GM18517 (cell line): Measurements from ENCODE around the gene ZNRF4.
"Not testable (repeated sequence)": the region's sequence is repeated elsewhere in the genome, so short reads cannot be mapped to it uniquely, and the experiment has no call there.

Source experiments
- ATAC-seq: cut with Tn5 transposase; IDR thresholded peaks from one replicate; pipeline ENCODE4 v1.9.1; 2021; ENCODE audit warnings: mild to moderate bottlenecking, moderate library complexity; ENCODE audit not compliant: unreplicated experiment

ZNRF4 gene, protein sequence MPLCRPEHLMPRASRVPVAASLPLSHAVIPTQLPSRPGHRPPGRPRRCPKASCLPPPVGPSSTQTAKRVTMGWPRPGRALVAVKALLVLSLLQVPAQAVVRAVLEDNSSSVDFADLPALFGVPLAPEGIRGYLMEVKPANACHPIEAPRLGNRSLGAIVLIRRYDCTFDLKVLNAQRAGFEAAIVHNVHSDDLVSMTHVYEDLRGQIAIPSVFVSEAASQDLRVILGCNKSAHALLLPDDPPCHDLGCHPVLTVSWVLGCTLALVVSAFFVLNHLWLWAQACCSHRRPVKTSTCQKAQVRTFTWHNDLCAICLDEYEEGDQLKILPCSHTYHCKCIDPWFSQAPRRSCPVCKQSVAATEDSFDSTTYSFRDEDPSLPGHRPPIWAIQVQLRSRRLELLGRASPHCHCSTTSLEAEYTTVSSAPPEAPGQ

DNA sequence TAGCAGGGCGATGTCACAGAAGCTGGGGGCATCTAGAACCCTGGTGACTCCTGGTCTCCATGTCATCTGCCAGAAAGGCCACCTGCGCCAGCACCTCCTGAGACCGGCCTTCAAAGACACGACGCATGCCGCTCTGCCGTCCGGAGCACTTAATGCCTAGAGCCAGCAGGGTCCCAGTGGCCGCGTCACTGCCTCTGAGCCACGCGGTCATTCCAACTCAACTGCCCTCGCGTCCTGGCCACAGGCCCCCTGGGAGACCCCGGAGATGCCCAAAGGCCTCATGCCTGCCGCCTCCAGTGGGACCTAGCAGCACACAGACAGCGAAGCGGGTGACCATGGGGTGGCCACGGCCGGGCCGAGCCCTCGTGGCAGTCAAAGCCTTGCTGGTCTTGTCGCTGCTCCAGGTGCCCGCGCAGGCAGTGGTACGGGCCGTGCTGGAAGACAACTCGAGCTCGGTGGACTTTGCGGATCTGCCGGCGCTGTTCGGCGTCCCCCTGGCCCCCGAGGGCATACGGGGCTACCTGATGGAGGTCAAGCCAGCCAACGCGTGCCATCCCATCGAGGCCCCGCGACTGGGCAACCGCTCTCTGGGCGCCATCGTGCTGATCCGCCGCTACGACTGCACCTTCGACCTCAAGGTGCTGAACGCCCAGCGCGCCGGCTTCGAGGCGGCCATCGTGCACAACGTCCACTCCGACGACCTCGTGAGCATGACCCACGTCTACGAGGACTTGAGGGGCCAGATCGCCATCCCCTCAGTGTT is at the start of gene ZNRF4:
ZNRF4 (plus strand) TSS at position 51 of the 763 bp plus-strand sequence; CDS start at position 126, 75 bp downstream.
- ATAC-seq: no peak

DNA sequence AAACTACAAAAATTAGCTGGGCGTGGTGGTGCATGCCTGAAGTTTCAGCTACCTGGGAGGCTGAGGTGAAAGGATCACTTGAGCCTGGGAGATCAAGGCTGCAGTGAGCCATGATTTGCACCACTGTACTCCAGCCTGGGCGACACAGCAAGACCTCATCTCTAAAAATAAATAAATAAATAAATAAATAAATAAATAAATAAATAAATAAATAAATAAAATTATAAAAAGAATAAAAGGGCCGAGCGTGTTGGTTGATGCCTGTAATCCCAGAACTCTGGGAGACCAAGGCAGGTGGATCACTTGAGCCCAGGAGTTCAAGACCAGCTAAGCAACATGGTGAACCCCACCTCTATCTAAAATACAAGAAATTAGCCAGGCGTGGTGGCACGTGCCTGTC is 49.0 kb upstream of the ZNRF4 start:
- ATAC-seq: not testable (repeated sequence)

DNA sequence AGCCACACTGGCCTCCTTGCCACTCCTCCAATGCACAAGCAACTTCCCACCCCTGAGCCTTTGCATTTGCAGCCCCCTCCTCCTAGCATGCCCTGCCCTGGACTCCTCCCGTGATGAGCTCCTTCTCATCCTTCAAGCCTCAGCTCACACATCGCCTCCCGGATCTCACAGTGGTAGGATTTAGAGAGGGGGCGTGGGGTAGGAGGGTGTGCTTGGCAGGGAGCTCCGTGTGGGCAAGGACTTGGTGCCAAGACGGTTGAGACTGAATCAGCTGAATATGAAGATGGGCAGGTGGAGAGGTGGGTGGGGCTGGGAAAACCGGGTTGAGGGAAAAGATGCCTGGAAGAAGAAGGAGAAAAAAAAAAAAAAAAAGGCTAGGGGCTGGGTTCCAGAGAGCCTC is 48.4 kb upstream of the ZNRF4 start:
- ATAC-seq: no peak

DNA sequence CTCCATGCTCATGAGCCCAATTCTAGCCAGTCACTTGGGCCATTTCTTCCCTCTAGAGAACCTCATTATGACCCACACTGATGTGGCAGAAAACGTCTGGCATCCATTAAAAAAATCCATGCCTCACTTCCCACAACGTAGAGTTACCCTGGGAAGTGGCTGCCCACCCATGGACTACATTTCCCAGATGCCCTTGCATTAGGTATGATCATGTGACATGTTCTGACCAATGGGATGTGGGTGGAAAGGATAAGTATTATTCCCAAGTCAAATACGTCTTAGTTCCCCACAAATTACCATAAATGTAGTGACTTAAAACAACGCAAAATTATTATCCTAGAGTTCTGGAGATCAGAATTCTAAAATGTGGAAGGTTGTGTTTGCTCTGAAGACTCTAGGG is 47.9 kb upstream of the ZNRF4 start:
- ATAC-seq: no peak

DNA sequence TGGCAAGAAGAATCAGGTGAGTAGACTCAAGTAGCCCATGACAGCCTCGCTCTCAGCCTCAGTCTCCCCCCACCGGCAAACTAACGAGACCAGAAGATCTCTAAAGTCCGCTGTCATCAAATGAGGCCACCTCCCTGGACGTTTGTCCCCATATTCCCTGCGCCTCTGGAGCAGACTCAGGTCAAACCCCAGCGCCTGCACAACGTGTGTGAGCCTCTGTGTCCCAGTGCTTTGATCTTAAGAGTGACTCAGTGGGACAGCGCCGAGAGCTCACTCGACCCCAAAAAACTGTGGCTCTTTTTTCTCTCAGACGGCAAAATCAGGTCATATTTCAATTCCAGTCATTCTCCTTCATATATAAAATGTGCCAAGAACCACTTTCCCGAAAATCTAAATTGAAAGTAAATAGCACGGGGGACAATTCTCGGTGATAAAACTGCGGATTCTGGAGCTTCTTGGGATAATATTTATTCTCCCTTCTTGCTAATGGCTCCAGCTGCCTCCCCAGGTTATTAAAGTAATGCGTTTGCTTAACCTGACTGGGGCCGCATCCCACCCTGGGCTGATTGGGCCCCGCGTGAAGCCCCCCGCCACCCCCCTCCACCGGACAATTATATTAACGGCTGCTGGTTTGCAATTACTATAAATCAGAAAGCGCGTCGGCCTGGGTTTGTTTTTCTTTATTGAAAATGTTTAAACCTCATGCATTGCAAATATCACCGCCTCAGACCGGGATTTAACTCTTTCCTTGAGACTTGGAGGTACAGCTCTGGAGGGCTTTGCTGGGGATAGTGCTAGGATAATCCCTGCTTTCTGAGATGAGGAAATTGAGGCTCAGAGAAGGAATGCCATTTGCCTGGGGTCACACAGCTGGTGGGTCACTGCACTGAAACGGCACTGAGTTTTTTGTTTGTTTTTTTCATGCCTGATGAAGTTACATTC is 37.5 kb upstream of the ZNRF4 start:
- no peak for ATAC-seq

DNA sequence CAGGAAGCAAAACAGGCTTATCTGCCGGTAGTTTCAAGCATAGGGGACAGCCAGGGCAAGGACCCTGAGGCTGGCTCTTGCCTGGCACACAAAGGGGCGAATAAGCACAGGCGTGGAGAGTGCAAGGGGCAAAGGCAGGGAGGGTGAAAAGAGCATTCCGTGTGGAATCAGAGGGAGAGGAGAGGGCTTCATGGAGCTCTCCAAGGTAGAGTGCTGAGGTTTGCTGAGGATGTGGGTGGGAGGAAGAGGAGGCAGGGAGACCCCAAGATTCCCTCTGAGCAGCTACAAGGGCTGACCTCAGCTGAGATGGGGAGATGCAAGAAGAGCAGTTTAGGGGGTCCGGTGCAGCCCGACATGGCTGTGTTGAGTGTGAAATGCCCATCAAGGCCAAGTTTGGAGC is 36.5 kb upstream of the ZNRF4 start:
- no peak for ATAC-seq

DNA sequence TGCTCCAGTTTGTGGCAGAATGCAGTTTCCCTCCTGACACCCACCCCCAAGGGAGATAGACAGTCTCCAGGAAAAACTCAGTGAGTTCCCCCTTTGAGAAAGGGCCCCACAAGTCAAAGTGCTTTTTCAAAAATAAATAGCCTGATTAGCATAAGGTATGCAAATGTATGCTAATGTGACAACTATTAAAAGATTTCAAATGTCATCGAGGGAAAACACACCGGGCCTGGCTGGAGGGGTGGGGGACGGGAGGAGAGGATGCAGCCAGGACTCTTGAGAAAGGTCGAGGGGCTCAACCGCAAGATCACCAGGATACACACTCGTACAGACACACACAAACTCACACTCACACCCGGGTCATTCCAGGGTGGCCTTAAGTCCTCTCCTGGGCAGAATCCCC is 34.3 kb upstream of the ZNRF4 start:
- ATAC-seq: no peak

DNA sequence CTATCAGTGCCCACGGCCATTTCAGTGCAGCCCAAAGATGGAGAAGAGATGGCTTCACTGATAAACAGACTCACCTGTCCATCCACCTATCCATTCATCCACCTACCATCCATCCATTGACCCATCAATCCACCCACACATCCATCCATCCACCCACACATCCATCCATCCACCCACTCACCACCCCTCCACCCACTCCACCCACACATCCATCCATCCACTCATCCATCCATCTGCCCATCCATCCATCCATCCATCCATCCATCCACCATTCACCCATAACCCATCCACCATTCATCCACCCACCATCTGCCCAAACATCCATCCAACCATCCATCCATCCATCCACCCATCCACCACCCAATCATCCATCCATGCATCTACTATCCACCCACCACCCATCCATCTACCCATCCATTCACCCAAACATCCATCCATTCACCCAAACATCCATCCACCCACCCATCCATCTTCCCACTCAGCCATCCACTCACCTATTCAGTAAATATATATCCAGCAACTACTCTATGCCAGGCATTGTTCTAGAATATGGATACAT is 31.6 kb upstream of the ZNRF4 start:
- ATAC-seq: no peak

DNA sequence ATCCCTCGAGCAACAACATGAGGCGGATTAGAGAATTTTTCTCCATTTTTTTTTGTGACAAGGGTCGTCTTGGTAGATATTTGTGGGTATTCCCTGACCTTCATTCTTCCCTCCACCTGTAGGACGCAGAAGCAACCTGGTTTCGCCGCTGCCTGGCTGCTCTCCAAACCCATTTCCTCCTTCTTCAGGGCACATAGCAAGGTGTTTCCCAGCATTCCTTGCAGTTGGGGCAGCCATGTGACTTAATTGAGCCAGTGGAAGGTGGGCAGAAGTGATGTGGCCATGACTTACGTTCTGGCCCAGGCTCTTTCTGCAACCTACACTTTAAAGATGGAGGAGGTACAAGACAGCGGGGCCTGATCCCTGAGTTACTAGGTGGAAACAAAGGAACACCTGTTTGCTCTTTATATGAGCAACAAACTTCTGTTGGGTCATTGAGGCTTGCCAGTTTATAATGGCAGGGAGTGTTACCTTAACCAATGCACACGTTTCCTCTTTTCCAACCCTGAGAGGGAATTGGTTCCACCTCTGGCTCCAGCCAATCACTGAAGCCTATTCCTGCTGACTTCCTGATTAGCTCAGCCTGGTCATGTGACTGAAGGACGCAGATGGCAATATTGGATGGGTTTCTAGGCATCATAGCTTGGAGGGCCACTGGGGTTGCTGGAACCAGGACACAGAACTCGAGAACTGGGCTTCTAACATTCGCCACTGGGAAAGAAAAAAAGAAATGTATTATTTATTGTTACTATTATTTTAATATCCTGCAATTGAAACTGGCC is 30.8 kb upstream of the ZNRF4 start:
- no peak for ATAC-seq

DNA sequence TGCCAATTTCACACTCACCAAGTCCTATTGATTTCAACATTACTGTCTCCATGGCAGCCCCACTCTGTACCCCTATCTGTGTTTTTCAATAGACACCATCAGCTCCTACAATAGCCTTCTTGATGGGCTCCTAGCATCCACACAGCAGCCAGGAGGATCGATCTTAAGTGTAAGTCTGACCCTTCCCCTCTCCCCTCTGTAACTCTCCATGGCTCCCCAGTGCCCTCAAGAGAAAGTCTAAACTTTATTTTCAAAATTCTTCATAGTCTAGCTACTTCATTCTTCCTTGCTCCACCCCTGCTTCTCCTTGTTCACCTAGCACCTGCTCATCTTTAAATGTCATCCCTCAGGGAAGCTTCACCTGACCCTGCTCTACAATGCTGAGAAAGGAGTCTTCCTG is 30.0 kb upstream of the ZNRF4 start:
- ATAC-seq: no peak

DNA sequence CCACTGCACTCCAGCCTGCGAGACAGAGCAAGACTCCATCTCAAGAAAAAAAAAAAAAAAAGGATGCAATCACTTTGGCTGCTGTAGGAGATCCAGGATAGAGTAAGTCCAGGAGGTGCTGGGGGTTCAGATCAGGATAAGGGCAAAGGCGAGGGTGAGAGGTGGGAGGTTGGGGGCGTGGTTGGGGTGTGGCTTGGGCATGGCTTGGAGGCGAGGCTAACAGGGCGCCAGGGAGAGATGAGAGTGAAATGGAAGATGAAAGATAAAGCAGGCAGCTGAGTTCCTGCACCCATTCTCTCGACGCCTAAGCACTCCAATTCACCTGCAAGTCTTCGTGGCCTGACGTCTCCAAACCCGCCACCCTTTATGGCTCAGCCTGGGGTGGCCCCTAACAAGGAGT is 25.0 kb upstream of the ZNRF4 start:
- ATAC-seq: no peak

DNA sequence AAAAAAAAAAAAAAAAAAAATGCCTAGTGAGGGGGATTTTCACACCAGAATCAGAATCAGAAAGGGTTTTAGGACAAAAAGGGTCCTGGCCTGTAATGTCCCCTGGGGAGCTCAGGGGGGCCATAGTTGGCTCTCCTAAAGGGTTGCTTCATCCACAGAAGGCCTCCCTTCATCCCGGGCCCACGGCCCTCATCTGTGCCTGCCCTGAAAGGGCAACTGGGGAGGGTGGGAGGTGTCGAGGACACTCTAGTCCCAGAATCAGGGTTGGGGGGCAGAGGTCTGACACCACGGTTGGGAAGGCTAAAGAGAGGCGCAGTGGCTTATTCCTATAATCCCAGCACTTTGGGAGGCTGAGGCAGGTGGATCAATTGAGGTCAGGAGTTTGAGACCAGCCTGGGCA is 22.5 kb upstream of the ZNRF4 start:
- no peak for ATAC-seq

DNA sequence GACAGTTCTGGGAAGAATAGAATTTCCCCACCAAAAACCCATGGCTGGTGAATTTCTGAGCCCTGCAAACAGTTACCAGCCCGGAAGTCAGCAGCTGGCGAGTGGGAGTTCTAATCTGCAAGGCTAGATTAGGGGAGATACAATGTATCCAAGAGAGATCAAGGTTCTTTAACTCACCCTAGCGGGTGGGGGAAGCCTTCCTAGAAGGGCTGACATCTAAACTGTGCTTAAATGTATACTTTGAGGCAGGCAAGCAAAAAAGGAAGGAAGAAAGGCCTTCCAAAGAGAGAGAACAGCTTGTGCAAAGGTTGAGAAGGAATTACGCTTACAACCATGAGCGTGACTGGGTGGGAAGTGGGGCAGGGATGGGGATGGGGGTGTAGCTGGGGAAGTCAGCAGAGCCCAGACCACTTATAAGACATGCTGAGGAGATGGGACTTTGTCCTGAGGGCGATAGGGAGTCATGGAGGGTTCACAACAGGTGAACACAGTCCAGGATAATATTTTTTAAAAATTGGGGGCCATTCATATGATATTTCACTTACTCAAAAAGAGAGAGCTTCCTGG is 20.8 kb upstream of the ZNRF4 start:
- no peak for ATAC-seq

DNA sequence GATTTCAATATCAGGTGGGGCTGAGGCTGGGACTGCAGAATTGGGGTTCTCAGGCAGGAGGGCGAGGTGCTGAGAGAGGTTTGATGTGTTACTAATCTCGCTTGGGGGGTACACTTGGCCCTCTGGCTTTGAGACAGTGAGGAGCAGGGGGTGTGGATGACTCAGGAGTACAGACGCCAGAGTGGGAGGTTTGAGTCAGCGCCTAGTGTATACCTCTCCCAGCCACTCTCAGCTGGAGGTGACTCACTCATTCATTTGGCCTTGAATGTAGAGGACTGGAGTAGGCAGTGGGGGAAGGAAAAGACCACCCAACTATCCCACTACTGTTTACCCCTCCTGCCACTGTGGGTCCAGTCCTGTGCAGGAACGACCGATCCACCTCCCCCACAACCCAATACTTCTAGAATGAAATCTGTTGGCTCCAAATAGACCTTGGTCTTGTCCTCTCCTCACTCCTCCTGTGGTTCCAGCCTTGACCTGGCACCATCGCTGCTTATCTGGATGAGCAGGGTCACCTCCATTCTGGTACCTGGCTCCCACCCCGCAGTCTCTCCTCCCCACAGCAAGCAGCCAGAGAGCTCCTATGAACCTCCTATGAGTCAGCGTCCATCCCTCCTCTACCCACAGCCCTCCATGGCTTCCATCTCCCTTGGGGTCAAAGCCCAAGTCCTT is 20.1 kb upstream of the ZNRF4 start:
- ATAC-seq: no peak

DNA sequence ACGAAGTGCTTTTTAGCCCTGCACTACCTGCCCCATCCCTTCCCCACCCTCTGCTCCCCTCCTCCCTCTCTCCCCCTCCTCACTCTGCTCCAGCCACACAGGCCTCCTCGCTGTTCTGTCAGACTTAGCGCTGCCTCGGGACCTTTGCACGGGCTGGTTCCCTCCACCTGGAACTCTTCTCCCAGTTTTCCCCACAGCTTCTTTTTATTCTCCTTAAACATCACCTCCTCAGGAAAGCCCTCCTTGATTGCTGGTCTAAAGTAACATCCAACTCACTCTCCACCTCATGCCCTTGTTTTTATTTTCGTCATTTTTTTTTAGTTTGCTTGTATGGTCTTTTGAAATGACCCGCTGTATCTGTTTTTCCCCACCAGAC is 19.6 kb upstream of the ZNRF4 start:
- no peak for ATAC-seq

DNA sequence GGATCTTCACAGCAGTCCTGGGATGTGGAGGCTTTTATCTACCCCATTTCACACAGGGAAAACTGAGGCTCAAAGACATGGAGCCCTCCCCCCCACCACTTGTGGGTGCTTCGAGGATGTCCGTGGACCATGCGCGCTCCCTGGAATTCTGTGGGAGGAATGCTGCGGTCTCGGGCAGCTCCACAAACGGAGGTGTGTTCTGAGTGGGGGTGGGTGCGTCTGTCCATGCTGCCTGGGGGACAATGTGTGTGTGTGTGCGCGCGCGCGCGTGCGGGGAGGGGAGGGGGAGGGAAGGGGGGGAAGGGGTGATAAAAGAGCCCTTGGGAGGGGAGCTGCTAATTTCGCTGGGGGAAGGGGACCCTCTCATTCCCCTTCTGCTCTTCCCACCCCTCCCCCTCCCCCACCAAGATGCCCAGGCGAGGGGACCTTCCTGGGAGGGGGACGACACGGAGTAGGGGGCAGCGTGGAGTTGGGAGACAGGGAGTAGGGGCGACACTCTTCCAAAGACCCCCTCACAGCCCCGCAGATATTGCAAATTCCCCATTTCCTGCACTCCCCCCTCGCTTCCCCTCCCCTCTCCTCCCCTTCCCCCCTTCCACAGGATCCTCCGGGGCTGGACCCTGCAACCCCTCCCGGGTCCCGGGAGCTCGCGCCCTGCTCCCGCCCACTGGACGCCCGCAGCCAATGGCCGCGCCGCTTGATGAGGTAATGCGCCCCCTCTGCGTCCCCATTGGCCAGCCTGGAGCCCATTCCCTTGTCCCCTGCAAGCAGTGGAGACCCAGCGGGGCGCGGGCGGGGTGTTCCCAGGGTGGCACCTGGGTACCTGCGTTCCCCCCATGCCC is 18.9 kb upstream of the ZNRF4 start:
- no peak for ATAC-seq

DNA sequence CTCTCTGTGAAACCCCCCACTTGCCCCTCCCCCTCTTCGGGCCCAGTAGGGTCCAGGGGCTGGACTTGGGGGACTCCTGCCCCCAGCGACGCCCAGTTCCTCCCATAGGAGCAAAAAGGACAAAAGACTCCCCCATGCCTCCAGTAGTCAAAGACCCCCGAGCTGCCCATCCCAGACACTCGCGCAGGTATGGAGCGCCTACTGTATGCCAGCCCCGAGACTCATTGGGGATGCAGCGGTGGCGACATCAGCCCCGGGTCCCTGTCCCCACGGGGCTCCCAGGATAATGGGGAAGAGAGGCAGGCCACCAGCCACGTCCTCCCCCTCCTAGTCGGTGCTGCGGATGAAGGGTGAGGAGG is 18.3 kb upstream of the ZNRF4 start:
- ATAC-seq: no peak

DNA sequence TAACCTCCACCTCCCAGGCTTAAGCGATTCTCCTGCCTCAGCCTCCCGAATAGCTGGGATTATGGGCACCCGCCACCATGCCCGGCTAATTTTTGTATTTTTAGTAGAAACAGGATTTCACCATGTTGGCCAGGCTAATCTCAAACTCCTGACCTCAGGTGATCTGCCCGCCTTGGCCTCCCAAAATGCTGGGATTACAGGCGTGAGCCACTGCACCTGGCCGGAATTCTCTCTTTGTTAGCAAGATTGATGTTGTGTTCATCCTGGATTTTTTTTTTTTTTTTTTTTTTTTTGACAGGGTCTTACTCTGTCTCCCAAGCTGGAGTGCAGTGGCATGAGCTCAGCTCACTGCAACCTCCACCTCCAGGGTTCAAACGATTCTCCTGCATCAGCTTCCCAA is 16.5 kb upstream of the ZNRF4 start:
- not testable (repeated sequence) for ATAC-seq
